SK-N-MC (cell line): Measurements from ENCODE around the gene UNC13C.

Experiments
- EZH2 ChIP-seq: fragments of 200-600 bp; sonication (generic); IDR thresholded peaks from one replicate; pipeline ENCODE4 v1.6.1; 2017; ENCODE audit warnings: antibody characterized with exemption
- FOXP2 ChIP-seq: optimal IDR thresholded peaks from 2 replicates; pipeline ENCODE3; 2011; ENCODE audit warnings: mild to moderate bottlenecking, moderate library complexity; ENCODE audit not compliant: insufficient read depth; ENCODE audit errors: extremely low read length, control extremely low read depth
- POLR2AphosphoS5 ChIP-seq: IDR thresholded peaks from 2 replicates; pipeline ENCODE4 v1.6.1; 2012; ENCODE audit warnings: mild to moderate bottlenecking, low read depth, low read length, borderline replicate concordance

DNA sequence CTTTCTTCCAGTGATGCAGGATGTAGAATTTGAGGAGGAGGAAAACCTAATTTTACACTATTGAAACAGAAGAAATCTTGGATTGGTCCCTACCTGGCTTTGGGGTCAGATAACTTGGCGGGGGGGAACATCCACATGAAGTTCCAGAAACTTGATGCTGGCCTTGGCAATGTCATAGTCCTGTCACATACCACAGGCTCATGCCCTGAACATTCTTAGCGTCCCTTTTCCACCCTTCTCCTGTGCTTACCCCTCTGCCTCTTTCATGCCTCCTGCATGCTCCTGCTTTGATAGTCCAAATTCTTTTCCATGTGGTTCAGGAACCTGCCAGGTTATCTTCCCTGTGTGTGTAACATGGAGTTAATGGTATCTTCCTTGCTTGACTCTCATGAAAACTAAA, 110.6 kb downstream of the UNC13C start:
- TF ChIP-seq POLR2AphosphoS5 (no peak), EZH2 (no peak), FOXP2 (no peak)
